ENCODE data around the gene GUCA1A.

DNA sequence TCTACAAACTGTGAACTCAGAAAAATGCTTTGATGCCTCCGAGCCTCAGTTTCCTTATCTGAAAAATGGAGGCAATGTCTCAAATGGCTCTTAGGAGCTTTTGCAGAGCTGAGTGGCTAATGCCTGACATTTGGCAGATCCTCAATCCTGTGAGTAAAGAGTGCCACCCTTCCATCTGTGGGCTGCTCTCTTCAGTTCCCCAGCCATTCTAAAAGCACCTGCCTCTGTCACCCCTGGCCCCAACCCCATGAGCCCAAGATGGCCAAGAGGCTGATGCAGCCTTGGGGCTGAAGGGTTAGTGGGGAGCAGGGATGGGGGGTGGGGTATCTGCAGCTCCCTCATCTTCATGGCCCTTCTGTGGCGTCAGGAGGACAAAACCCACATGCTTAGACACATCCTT is 14.5 kb upstream of the GUCA1A start:
- TF ChIP-seq POLR2A (IDR thresholded peaks at IDR 0.05; ENCODE audit: low read length) (no peak), GATA1 (IDR thresholded peaks at IDR 0.05; ENCODE audit: low read depth, low read length) (no peak)
